ENCODE data around the gene TSSK2.

Gene TSSK2

GRCh38 chr22:19128946-19129727, 2.0 kb upstream of the TSSK2 start:
- no peak for DNase-seq (ENCODE audit: low read depth)
- no peak overlapping the region for H3K4me3 ChIP-seq (replicated peaks; ENCODE audit: low read depth, low read length)
- TF ChIP-seq CTCF (IDR thresholded peaks at IDR 0.05; ENCODE audit: low read length, missing control alignments): no peak

GRCh38 chr22:19129871-19130270, 1.2 kb upstream of the TSSK2 start:
- no peak for DNase-seq (ENCODE audit: low read depth)
- no peak overlapping the region for H3K4me3 ChIP-seq (replicated peaks; ENCODE audit: low read depth, low read length)
- TF ChIP-seq CTCF (IDR thresholded peaks at IDR 0.05; ENCODE audit: low read length, missing control alignments): no peak

- no peak overlapping the region for H3K4me3 ChIP-seq (replicated peaks; ENCODE audit: low read depth, low read length)
- no peak for TF ChIP-seq CTCF (IDR thresholded peaks at IDR 0.05; ENCODE audit: low read length, missing control alignments)
- no peak for DNase-seq (ENCODE audit: low read depth)
These were observed 542 bp downstream of the TSSK2 start for GRCh38 chr22:19131685-19132015.

GRCh38 chr22:19132153-19132552, 1.0 kb downstream of the TSSK2 start:
- no peak for DNase-seq (ENCODE audit: low read depth)
- H3K4me3 ChIP-seq (replicated peaks; ENCODE audit: low read depth, low read length): no peak overlapping the region
- TF ChIP-seq CTCF (IDR thresholded peaks at IDR 0.05; ENCODE audit: low read length, missing control alignments): no peak

- no peak for TF ChIP-seq CTCF (IDR thresholded peaks at IDR 0.05; ENCODE audit: low read length, missing control alignments)
- no peak for DNase-seq (ENCODE audit: low read depth)
These were observed 1.7 kb downstream of the TSSK2 start for GRCh38 chr22:19132693-19133400.

GRCh38 chr22:19133561-19133960, 2.5 kb downstream of the TSSK2 start:
- no peak for TF ChIP-seq CTCF (IDR thresholded peaks at IDR 0.05; ENCODE audit: low read length, missing control alignments)
- no peak for DNase-seq (ENCODE audit: low read depth)
- H3K4me3 ChIP-seq (replicated peaks; ENCODE audit: low read depth, low read length): no peak overlapping the region

More at GRCh38 chr22:19132693-19133400, 1.7 kb downstream of the TSSK2 start:
- no peak overlapping the region for H3K4me3 ChIP-seq (replicated peaks; ENCODE audit: low read depth, low read length)

Measured in fibroblast of pulmonary artery (primary cell).